Measurements from ENCODE around the gene TXNDC17.

DNA sequence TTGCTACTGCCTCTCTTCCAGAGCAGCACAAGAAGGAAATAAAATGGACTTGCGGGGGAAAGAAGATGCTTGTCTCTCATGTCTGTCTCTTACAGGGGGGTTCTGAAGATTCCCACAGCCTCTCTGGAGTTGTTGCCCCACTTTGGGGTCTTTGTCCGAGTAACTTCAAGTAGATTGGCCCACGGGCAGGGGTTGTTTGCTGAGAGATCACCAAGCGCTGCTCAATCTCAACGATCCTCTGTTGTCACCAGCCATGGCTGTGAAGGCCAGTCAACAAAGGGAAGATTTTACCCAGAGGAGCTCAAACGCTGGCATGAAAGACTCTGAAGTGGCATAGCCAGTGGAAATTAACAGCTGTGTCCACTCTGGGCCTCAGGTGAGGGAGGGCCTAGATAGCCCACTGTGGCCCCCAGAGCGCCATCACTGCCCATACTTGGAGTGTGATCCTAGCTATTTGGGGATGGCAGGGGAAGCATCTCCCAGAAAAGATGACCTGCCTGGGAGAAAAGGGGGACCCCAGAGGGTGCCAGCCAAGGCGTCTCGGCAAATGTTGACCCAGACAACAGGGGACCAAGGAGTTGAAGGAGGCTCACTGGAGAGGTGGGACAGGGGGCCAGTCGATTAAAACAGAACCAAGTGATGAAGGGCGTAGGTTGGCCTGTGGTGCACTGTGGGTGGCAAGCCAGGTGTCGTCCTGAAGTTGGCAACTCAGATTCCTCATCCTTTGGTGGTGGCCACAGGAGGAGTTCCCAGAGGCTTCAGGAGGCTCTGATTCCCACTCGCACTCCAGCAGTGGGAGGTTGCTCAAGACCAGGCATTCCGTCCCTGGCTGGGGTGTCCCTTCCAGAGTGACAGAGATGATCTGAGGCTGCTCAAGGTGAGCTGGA lies 44.3 kb downstream of the TXNDC17 start:
- TF ChIP-seq, protein P1, sequence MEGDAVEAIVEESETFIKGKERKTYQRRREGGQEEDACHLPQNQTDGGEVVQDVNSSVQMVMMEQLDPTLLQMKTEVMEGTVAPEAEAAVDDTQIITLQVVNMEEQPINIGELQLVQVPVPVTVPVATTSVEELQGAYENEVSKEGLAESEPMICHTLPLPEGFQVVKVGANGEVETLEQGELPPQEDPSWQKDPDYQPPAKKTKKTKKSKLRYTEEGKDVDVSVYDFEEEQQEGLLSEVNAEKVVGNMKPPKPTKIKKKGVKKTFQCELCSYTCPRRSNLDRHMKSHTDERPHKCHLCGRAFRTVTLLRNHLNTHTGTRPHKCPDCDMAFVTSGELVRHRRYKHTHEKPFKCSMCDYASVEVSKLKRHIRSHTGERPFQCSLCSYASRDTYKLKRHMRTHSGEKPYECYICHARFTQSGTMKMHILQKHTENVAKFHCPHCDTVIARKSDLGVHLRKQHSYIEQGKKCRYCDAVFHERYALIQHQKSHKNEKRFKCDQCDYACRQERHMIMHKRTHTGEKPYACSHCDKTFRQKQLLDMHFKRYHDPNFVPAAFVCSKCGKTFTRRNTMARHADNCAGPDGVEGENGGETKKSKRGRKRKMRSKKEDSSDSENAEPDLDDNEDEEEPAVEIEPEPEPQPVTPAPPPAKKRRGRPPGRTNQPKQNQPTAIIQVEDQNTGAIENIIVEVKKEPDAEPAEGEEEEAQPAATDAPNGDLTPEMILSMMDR (IDR thresholded peaks at IDR 0.05): no peak
- TF ChIP-seq TCF7L2 (IDR thresholded peaks at IDR 0.05; ENCODE audit: low read depth, low read length): no peak
- no peak for TF ChIP-seq SIN3A (IDR thresholded peaks at IDR 0.05; ENCODE audit: borderline replicate concordance, insufficient read depth, low read depth, low read length)
- TF ChIP-seq, protein P2, sequence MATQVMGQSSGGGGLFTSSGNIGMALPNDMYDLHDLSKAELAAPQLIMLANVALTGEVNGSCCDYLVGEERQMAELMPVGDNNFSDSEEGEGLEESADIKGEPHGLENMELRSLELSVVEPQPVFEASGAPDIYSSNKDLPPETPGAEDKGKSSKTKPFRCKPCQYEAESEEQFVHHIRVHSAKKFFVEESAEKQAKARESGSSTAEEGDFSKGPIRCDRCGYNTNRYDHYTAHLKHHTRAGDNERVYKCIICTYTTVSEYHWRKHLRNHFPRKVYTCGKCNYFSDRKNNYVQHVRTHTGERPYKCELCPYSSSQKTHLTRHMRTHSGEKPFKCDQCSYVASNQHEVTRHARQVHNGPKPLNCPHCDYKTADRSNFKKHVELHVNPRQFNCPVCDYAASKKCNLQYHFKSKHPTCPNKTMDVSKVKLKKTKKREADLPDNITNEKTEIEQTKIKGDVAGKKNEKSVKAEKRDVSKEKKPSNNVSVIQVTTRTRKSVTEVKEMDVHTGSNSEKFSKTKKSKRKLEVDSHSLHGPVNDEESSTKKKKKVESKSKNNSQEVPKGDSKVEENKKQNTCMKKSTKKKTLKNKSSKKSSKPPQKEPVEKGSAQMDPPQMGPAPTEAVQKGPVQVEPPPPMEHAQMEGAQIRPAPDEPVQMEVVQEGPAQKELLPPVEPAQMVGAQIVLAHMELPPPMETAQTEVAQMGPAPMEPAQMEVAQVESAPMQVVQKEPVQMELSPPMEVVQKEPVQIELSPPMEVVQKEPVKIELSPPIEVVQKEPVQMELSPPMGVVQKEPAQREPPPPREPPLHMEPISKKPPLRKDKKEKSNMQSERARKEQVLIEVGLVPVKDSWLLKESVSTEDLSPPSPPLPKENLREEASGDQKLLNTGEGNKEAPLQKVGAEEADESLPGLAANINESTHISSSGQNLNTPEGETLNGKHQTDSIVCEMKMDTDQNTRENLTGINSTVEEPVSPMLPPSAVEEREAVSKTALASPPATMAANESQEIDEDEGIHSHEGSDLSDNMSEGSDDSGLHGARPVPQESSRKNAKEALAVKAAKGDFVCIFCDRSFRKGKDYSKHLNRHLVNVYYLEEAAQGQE (IDR thresholded peaks at IDR 0.05; ENCODE audit: insufficient read depth in 1 of 2, low read depth in 2 of 2, low read length in 1 of 2): no peak
- TF ChIP-seq POLR2AphosphoS5 (IDR thresholded peaks at IDR 0.05; ENCODE audit: low read depth, low read length): no peak

Measured in Panc1 (cell line).